ENCODE results near the gene TCF7L2. TPM values are rescaled to one million over a fixed set of nuclear protein-coding genes. Genes with fewer than 3 reads are reported as not detected.
A peak's percentile ranks its signal among the peaks of the same experiment; 100 is the strongest.

Gene TCF7L2
- total RNA-seq, 6 experiments from 2014 or later, result 14.6 to 18.1 (median 16.2) TPM

DNA sequence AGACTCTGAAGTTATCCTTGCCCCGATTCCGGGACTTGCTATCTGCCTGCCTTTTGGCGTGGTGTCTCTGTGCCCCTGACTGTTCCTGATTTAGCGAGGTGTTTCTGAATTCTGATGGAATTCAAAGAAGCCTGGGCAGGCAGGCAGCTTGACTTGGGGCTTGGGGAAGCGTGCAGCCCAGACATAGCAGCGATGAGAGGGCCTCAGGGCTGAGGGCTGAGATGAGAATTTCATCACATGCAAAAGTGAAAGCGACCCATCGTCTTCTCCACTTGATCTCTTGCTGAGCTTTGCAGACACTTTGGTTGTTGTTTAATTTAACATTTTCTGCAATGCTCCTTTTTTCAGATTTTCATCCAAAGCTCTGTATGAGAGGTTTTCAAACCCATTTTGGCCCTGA lies 57.8 kb downstream of the TCF7L2 start:
- peak overlapping the region; percentile 57; the same call in 1 of the 2 replicates for H3K27ac Mint-ChIP-seq

DNA sequence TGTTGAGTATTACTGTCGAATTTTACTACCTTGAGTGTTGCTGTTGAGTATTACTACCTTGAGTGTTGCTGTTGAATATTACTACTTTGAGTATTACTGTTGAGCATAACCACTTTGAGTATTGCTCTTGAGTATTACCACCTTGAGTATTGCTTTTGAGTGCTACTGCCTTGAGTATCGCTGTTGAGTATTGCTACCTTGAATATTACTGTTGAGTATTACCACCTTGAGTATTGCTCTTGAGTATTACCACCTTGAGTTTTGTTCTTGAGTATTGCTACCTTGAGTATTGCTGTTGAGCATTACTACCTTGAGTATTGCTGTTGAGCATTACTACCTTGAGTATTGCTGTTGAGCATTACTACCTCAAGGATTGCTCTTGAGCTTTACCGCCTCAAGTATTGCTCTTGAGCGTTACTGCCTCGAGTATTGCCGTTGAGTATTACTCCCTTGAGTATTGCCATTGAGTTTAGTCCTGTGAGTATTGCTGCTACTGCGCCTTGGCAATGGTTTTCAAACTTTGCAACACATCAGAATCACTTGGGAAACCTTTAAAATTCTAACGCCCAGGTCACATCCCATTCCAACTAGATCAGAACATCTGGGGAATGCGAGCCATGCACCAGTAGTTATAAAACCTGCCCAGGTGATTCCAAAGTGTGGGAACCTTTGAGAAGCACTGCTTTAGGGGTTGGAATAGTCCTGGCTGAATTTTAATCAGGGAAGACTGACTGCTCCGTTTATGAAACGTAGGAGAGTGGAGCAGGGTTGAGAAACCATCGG lies 61.7 kb downstream of the TCF7L2 start:
- DNase-seq, result no peak
- Mint-ChIP-seq H3K27ac (no peak overlapping the region), H3K4me1 (ENCODE audit: low read depth) (peaks cover 16% of the 10 kb centered on the region)

More for the DNA sequence above, 57.8 kb downstream of the TCF7L2 start:
- H3K4me1 Mint-ChIP-seq (ENCODE audit: low read depth), result peaks cover 31% of the 10 kb centered on the region
- peaks cover 2% of the 10 kb centered on the region for H3K27me3 Mint-ChIP-seq (ENCODE audit: insufficient read depth)
- DNase-seq, result no peak
- no peaks in the 10 kb centered on the region for H3K9me3 Mint-ChIP-seq
- TF ChIP-seq, protein P1, sequence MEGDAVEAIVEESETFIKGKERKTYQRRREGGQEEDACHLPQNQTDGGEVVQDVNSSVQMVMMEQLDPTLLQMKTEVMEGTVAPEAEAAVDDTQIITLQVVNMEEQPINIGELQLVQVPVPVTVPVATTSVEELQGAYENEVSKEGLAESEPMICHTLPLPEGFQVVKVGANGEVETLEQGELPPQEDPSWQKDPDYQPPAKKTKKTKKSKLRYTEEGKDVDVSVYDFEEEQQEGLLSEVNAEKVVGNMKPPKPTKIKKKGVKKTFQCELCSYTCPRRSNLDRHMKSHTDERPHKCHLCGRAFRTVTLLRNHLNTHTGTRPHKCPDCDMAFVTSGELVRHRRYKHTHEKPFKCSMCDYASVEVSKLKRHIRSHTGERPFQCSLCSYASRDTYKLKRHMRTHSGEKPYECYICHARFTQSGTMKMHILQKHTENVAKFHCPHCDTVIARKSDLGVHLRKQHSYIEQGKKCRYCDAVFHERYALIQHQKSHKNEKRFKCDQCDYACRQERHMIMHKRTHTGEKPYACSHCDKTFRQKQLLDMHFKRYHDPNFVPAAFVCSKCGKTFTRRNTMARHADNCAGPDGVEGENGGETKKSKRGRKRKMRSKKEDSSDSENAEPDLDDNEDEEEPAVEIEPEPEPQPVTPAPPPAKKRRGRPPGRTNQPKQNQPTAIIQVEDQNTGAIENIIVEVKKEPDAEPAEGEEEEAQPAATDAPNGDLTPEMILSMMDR (IDR thresholded peaks at IDR 0.05), result no peak
- peaks cover 30% of the 10 kb centered on the region for H3K36me3 Mint-ChIP-seq (ENCODE audit: low read depth)
- peak overlapping the region; percentile 84 for H3K4me3 Mint-ChIP-seq

DNA sequence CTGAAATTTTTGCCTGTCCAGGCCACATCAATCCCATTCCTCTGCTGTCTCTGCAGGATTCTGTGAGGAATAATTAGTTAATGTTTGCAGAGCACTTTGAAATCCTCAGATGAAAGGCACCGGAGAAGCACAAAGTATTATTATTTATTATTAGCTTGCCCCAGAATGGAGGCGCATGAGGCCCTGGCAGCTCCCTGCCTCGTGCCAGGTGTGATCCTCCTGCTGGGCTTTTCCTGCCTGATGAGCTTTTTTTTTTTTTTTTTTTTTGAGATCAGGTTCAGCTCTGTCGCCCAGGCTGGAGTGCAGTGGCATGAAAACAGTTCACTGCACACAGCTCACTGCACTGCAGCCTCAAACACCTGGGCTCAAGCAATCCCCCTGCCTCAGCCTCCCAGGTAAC lies 65.2 kb downstream of the TCF7L2 start:
- no peaks in the 10 kb centered on the region for H3K9me3 Mint-ChIP-seq
- no peak for DNase-seq
- TF ChIP-seq, protein P1 (IDR thresholded peaks at IDR 0.05), result no peak
- H3K27ac Mint-ChIP-seq, result no peak overlapping the region
- H3K27me3 Mint-ChIP-seq (ENCODE audit: insufficient read depth), result peaks cover 2% of the 10 kb centered on the region
- peaks cover 21% of the 10 kb centered on the region for H3K4me1 Mint-ChIP-seq (ENCODE audit: low read depth)
- no peak overlapping the region for H3K4me3 Mint-ChIP-seq
- peaks cover 5% of the 10 kb centered on the region; the same call in 1 of the 2 replicates for H3K36me3 Mint-ChIP-seq (ENCODE audit: low read depth)

More for the DNA sequence above, 61.7 kb downstream of the TCF7L2 start:
- H3K36me3 Mint-ChIP-seq (ENCODE audit: low read depth), result peaks cover 19% of the 10 kb centered on the region
- H3K4me3 Mint-ChIP-seq, result no peak overlapping the region
- H3K27me3 Mint-ChIP-seq (ENCODE audit: insufficient read depth), result peaks cover 2% of the 10 kb centered on the region
- H3K9me3 Mint-ChIP-seq, result no peaks in the 10 kb centered on the region
- TF ChIP-seq, protein P1 (IDR thresholded peaks at IDR 0.05), result no peak

DNA sequence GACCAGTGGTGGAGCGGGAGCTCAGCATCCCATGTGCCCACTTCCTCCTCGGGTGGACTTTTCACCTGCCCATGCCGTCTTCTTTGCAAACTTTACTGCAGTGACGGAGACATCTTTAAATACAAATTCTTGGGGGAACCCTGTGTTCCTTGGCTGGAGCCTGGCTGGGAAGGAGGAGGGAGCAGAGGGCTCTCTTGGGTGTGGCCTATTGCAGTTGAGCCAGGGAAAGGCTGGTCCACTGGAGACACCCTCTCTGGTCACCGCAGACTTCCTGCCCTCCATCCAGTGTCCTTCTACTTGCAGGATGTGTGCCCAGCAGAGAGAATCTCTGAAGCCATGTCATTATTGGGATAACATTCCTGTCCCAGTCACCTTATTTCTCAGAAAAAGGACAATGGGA lies 67.3 kb downstream of the TCF7L2 start:
- H3K9me3 Mint-ChIP-seq, result no peaks in the 10 kb centered on the region
- peaks cover 39% of the 10 kb centered on the region for H3K4me1 Mint-ChIP-seq (ENCODE audit: low read depth)

DNA sequence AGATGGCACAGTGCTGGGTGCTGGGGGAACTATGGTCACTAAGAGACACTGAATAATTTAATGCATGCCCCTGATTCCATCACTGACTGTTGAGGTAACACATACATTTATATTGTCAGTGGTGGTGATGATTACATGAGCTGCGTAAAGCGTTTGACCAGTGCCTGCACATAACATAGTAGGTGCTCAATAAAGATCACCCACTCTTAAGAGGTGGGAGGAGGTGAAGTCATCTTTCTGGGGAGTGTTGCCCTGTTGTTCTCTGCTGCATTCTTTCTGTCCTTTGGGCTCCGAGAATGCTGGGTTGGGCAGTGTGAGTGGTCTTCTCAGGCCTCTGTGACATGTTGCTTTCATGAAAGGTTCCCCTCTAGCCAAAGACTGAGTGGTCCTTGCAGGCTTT lies 68.0 kb downstream of the TCF7L2 start:
- no peaks in the 10 kb centered on the region for H3K27me3 Mint-ChIP-seq (ENCODE audit: insufficient read depth)
- peaks cover 39% of the 10 kb centered on the region for H3K4me1 Mint-ChIP-seq (ENCODE audit: low read depth)
- no peak for DNase-seq
- H3K27ac Mint-ChIP-seq, result no peak overlapping the region
- H3K4me3 Mint-ChIP-seq, result no peak overlapping the region
- H3K9me3 Mint-ChIP-seq, result no peaks in the 10 kb centered on the region
- TF ChIP-seq, protein P1 (IDR thresholded peaks at IDR 0.05), result no peak
- H3K36me3 Mint-ChIP-seq (ENCODE audit: low read depth), result 0 out of 2 replicates have a peak, but pooled peaks cover 6% of the 10 kb centered on the region

More for the DNA sequence above, 67.3 kb downstream of the TCF7L2 start:
- no peak overlapping the region for H3K27ac Mint-ChIP-seq
- DNase-seq, result no peak
- no peaks in the 10 kb centered on the region for H3K27me3 Mint-ChIP-seq (ENCODE audit: insufficient read depth)
- no peak overlapping the region for H3K4me3 Mint-ChIP-seq
- H3K36me3 Mint-ChIP-seq (ENCODE audit: low read depth), result 0 out of 2 replicates have a peak, but pooled peaks cover 6% of the 10 kb centered on the region
- TF ChIP-seq, protein P1 (IDR thresholded peaks at IDR 0.05), result no peak

Measured in HFFc6 (cell line).